Head of caudate nucleus (tissue), 42 donors: ENCODE measurements around the gene PACSIN2.
A peak's percentile ranks its signal among the peaks of the same experiment; 100 is the strongest.

ENCODE experiments used
- DNase-seq, 42 donors: peaks; one replicate each; pipeline versions ENCODE4 v3.0.0 to v3.0.0-alpha.2; 2020 to 2021; ENCODE audit warnings: mixed read lengths in 7 of 42
- intact Hi-C: fragments of 100-400 bp; cut with DNase I; formaldehyde crosslinking; loops from one replicate; pipeline ENCODE4 v1.15.0; 2022

Gene PACSIN2

DNA sequence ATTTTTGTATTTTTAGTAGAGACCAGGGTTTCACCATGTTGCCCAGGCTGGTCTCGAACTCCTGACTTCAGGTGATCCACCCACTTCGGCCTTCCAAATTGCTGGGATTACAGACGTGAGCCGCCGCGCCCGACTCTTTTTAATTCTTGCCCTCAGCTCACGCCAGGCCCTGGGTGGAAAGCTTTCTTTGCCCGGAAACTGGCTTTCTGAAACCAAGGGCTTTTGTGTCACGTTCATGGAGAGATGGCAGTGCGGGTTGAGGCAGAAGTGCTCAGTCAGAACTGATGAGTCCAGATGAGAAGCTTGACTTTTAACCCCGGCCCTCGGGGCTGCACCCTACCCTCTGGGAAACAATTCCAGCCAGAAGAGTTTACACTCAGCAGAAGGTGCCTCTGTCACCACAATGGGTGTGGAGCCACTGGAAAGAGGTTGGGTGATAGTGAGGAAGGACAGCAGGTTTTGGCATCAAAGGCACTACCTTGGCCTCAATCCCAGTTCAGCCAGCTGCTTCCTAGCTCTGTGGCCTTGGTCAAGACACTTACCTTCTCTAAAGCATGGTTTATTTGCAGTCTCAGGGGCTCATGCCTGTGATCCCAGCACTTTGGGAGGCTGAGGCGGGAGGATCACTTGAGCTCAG lies 157.0 kb downstream of the PACSIN2 start:
- intact Hi-C loops = loop anchor here (2.0 kb wide), 1 partner anchor 157 kb away; the partner anchor contains the start of gene PACSIN2
- no peak for DNase-seq

DNA sequence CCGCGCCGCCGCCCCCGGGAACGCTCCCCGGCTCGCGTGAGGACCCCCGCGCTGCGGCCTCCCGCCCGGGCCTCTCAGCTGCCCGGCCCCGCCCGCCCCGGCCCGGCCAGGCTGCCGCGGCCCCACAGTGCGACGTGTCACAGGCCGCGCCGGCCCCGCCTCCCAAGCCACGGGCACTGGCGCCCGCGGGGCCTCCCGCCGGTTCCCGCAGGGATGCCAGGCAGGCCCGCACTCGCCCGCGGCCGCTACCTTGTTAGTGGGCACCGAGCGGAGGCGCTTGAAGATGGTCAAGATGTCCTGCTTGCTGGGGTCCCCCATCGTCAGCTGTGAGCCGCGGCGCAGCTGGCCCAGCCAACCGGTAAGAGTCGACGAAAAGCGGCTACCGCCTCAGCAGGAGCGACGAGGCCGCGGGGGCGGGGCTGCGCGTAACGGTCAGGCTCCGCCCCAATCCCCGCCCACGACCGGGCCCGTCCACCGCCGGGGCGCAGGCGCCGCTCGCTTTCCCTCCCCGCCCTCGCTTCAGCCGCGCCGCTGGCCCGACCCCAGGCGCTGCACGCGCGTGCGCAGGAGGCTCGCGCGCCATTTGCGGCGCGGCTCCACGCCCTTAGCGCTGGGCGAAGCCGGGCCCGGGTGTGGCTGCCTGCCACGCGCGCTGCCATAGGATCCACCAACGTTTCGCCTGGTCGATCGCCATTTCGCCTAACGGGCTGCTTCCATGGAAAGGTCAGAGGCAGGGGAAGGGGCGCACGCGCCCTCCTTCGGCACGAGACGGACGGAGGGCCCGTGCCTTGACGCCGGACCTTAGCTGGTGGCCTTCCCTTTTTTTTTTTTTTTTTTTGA lies 157.9 kb downstream of the PACSIN2 start, which contains the start of gene ARFGAP3:
ARFGAP3 (minus strand) TSS at position 409 of the 840 bp plus-strand sequence; CDS start at position 318, 91 bp downstream.
- intact Hi-C loops = loop anchor here (2.0 kb wide), 1 partner anchor 158 kb away; the partner anchor contains the start of gene PACSIN2
- peak; percentile 77 to 98 (median 95) for DNase-seq

DNA sequence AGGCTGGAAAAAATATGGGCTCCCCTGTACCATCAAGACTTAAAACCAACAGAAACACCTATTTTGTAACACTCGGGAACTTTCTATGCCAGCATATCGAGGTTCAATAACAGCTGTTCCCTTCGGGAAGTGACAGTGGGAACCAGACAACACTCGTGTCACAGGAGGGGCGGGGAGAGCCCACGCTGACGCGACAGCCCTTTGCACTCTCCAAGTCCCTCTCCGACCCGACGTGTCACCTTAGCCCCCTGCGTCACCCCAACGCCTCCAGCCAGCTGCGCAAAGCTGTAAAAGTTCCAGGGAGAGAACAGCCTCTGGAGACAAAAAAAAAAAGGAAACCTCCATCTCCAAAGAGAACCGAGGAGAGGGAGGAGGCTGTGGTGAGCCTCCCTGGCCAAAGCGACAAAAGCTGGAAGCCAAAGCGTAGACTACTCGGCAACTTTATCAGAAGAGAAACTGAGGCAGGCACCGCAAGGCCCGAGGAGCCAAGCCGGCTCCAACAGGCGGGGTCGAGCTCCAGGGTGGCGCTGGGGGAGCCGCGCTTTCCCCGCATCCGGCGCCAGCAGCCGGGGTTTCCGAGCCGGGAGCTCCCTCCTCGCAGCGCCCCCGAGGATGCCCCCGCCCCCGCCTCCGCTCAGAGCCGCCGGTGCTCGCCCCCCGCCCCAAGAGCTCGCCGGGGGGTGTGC lies 158.6 kb downstream of the PACSIN2 start:
- intact Hi-C loops = loop anchor here (2.0 kb wide), 1 partner anchor 158 kb away; the partner anchor contains the start of gene PACSIN2

DNA sequence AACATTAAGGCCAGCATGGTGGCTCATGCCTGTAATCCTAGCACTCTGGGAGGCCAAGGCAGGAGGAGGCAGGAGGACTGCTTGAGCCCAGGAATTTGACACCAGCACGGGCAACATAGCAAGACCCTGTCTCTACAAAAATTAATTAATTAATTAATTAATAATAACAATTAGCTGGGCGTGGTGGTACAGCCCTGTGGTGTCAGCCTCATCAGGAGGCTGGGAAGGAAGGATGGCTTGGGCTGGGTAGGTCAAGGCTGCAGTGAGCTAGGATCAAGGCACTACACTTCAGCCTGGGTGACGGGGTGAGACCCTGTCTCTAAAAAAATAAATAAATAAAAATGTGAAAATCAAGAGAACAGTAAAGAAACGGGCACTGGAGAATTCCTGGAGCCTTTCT lies 159.2 kb downstream of the PACSIN2 start:
- no peak for DNase-seq
- intact Hi-C loops = loop anchor here (2.0 kb wide), 1 partner anchor 159 kb away; the partner anchor contains the start of gene PACSIN2

More for the DNA sequence above, 158.6 kb downstream of the PACSIN2 start:
- peak in 37 of 42 donors; percentile 17 to 70 (median 49) for DNase-seq

DNA sequence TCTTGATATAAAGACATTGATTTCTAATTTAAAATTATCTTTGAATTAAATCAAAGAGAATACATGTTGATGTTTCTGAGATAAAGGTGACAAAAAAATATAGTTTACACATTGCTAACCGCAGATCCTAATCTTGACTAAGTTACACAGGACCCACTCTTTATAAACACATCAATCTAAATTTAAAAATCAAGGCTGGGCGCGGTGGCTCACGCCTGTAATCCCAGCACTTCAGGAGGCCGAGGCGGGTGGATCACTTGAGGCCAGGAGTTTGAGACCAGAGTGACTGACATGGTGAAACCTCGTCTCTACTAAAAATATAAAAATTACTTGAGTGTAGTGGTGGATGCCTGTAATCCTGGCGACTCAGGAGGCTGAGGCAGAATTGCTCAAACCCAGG lies 159.7 kb downstream of the PACSIN2 start:
- no peak for DNase-seq
- intact Hi-C loops = no loop called here

DNA sequence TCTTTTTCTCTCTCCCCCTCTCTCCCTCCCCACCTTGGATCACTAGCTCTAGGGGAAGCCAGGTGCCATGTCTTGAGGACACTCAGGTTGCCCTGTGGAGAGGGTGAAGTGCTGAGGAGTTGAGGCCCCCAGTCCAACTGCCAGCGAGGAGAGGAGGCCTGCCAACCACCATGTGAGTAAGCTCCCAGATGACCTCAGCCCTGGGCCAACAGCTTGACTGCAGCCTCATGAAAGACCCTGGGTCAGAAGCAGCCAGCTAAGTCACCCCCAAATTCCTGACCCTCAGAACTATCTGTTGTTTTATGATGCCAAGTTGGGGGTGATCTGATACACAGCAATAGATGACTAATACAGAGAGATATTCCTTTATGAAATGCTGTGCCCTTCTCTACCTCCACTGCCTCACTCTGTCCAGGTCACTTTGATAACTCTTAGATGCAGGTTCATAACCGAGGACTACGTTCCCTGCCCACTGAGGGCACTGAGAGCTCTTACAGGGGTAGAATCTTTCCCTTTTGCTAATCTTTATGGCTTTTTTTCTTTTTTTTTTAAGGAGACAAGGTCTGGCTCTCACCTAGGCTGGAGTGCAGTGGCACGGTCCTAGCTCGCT lies 165.9 kb downstream of the PACSIN2 start:
- DNase-seq = no peak
- intact Hi-C loops = no loop called here

- intact Hi-C loops = no loop called here
- DNase-seq = no peak
Measured at GRCh38 chr22:42847110-42847509, 167.8 kb downstream of the PACSIN2 start.

GRCh38 chr22:42844756-42845155 lies 170.2 kb downstream of the PACSIN2 start:
- DNase-seq = no peak
- intact Hi-C loops = no loop called here

GRCh38 chr22:42842658-42843370 lies 172.1 kb downstream of the PACSIN2 start:
- no peak for DNase-seq
- intact Hi-C loops = no loop called here

DNA sequence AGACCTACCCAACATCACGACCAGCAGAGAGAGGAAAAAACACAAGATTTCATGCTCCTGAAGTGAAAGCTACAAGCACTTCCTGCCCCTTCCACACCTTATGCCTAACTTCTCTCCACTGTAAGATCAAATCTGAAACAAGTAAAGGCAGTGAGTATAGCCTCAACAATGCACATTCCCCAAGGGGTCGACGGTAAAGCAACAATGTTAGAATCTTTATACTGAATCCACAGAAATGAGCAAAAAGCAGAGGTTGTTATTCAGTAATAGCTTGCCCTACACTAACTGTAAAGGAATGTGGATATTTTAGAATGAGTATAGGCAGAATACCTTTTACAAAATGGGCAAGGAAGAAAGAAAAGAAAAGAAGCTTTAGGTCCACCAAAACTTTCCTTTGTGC lies 173.5 kb downstream of the PACSIN2 start:
- intact Hi-C loops = no loop called here
- DNase-seq = no peak

DNA sequence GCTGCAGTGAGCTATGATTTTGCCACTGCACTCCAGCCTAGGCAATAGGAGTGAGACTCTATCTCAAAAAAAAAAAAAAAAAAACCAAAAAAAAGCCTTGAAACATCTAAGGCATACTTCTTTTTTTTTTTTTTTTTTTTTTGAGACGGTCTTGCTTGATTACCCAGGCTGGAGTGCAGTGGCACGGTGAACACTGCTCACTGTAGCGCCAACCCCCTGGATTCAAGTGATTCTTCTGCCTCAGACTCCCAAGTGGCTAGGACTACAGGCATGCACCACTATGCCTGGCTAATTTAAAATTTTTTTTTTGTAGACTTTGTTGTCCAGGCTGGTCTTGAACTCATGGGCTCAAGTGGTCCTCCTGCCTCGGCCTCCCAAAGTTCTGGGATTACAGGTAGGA lies 177.4 kb downstream of the PACSIN2 start:
- no peak for DNase-seq
- intact Hi-C loops = no loop called here

- intact Hi-C loops = no loop called here
Measured at GRCh38 chr22:42836026-42836425, 178.9 kb downstream of the PACSIN2 start.

GRCh38 chr22:42834177-42834949 lies 180.6 kb downstream of the PACSIN2 start:
- DNase-seq = peak in 1 of 42 donors; percentile 13
- intact Hi-C loops = no loop called here

More at GRCh38 chr22:42836026-42836425, 178.9 kb downstream of the PACSIN2 start:
- DNase-seq = peak in 2 of 42 donors; percentile 17 to 30

GRCh38 chr22:42833104-42833503 lies 181.8 kb downstream of the PACSIN2 start:
- intact Hi-C loops = no loop called here
- no peak for DNase-seq

GRCh38 chr22:42831712-42832111 lies 183.2 kb downstream of the PACSIN2 start:
- intact Hi-C loops = no loop called here
- DNase-seq = peak in 1 of 42 donors; percentile 32

- intact Hi-C loops = no loop called here
Measured at GRCh38 chr22:42830161-42830560, 184.8 kb downstream of the PACSIN2 start.

GRCh38 chr22:42829302-42829701 lies 185.6 kb downstream of the PACSIN2 start:
- intact Hi-C loops = no loop called here
- no peak for DNase-seq

More at GRCh38 chr22:42830161-42830560, 184.8 kb downstream of the PACSIN2 start:
- DNase-seq = no peak

GRCh38 chr22:42825796-42826195 lies 189.2 kb downstream of the PACSIN2 start:
- no peak for DNase-seq
- intact Hi-C loops = no loop called here
